Keratinocyte (primary cell): ENCODE results near the gene RFC5. TPM values are rescaled to one million over a fixed set of nuclear protein-coding genes. Genes with fewer than 3 reads are reported as not detected.

Source experiments
- DNase-seq: peaks from one replicate; pipeline ENCODE4 v3.0.0-alpha.2; 2011; ENCODE audit warnings: low read depth, missing footprints, low spot score
- FAIRE-seq: peaks from 2 replicates; lab custom pipeline; 2011; peaks lifted over from hg19 to GRCh38; lab: Jason Lieb, UNC
- H2AFZ ChIP-seq: 2 replicates; pipeline ENCODE4 v1.6.0; 2012; ENCODE audit warnings: low read length, control low read depth, inconsistent platforms; ENCODE audit not compliant: control insufficient read depth
- H3K27ac ChIP-seq: 2 replicates; pipeline ENCODE4 v1.5.1; 2011; ENCODE audit warnings: low read length; ENCODE audit not compliant: control insufficient read depth, insufficient read depth
- H3K27me3 ChIP-seq: 3 replicates; pipeline ENCODE4 v1.6.0; 2011; ENCODE audit warnings: low read length; ENCODE audit not compliant: control insufficient read depth, insufficient read depth; ENCODE audit errors: extremely low read depth
- H3K36me3 ChIP-seq, 2 experiments: 2 replicates in 1 of 2; 3 replicates in 1 of 2; pipeline ENCODE4 v1.5.1; 2011; ENCODE audit warnings: low read length in 2 of 2, mild to moderate bottlenecking in 1 of 2; ENCODE audit not compliant: control insufficient read depth in 2 of 2, insufficient read depth in 2 of 2; ENCODE audit errors: extremely low read depth in 1 of 2
- H3K4me1 ChIP-seq: 3 replicates; pipeline ENCODE4 v1.5.1; 2011; ENCODE audit warnings: low read length; ENCODE audit not compliant: control insufficient read depth, insufficient read depth; ENCODE audit errors: extremely low read depth
- H3K4me2 ChIP-seq: 3 replicates; pipeline ENCODE4 v1.6.0; 2011; ENCODE audit warnings: low read depth, low read length; ENCODE audit not compliant: control insufficient read depth, insufficient read depth; ENCODE audit errors: extremely low read depth
- H3K4me3 ChIP-seq, 3 experiments: fragments of 200-600 bp in 1 of 3; sonication (generic) in 1 of 3; 2 replicates in 2 of 3; 3 replicates in 1 of 3; pipeline ENCODE4 v1.5.1; 2011 to 2016; ENCODE audit warnings: low read length in 3 of 3, mild to moderate bottlenecking in 3 of 3, control low read depth in 2 of 3, inconsistent platforms in 1 of 3, low read depth in 1 of 3, mixed read lengths in 1 of 3, mixed run types in 1 of 3, moderate library complexity in 1 of 3; ENCODE audit not compliant: control insufficient read depth in 2 of 3, insufficient read depth in 2 of 3; ENCODE audit errors: extremely low read depth in 1 of 3
- H3K79me2 ChIP-seq: 2 replicates; pipeline ENCODE4 v1.6.0; 2012; ENCODE audit warnings: low read length; ENCODE audit not compliant: control insufficient read depth, insufficient read depth
- H3K9ac ChIP-seq: 3 replicates; pipeline ENCODE4 v1.6.0; 2011; ENCODE audit warnings: low read length; ENCODE audit not compliant: control insufficient read depth, insufficient read depth; ENCODE audit errors: extremely low read depth
- H3K9me1 ChIP-seq: 3 replicates; pipeline ENCODE4 v1.6.0; 2011; ENCODE audit warnings: low read length; ENCODE audit not compliant: control insufficient read depth, insufficient read depth; ENCODE audit errors: extremely low read depth
- H3K9me3 ChIP-seq: 2 replicates; pipeline ENCODE4 v1.5.1; 2012; ENCODE audit warnings: low read depth, low read length; ENCODE audit not compliant: control insufficient read depth
- H4K20me1 ChIP-seq: 3 replicates; pipeline ENCODE4 v1.6.0; 2011; ENCODE audit warnings: low read length; ENCODE audit not compliant: control insufficient read depth, insufficient read depth; ENCODE audit errors: extremely low read depth
- CTCF ChIP-seq, 3 experiments: IDR thresholded peaks in 1 of 3; conservative IDR thresholded peaks in 1 of 3; optimal IDR thresholded peaks in 1 of 3; 2 replicates in 2 of 3; 3 replicates in 1 of 3; pipeline versions ENCODE3 to v1.5.1; 2011; ENCODE audit warnings: low read length in 3 of 3, mild to moderate bottlenecking in 3 of 3, moderate library complexity in 2 of 3, control low read depth in 1 of 3, inconsistent platforms in 1 of 3; ENCODE audit not compliant: insufficient read depth in 2 of 3; ENCODE audit errors: extremely low read depth in 1 of 3
- EZH2 ChIP-seq: IDR thresholded peaks from one replicate; pipeline ENCODE4 v1.6.1; 2012; ENCODE audit warnings: inconsistent platforms, mild to moderate bottlenecking, low read length, moderate library complexity
- dilution Hi-C: fragments of 300-500 bp; cut with MboI; formaldehyde crosslinking; loops from one replicate; pipeline ENCODE4 v1.7.0; 2020; ENCODE audit warnings: low sequenced_read_pairs; ENCODE audit not compliant: extremely low pct_ligation_motif_present
- polyA plus RNA-seq, 5 experiments: library from polyadenylated mRNA; depleted of rRNA in 3 of 5; stranded (reverse) in 3 of 5; stranded (forward) in 1 of 5; unstranded in 1 of 5; fragments of >200 nt; gene quantifications; 1 replicate in 1 of 5; 2 replicates in 3 of 5; 3 replicates in 1 of 5; pipeline versions ENCODE4 v1.2.1 to v1.2.3, GENCODE V29; 2011 to 2012; ENCODE audit warnings: missing spikeins in 2 of 5, low read depth in 1 of 5, low replicate concordance in 1 of 5

Gene RFC5
- polyA plus RNA-seq, 1 donor (not counting 4 experiments of a cell fraction or from before 2014, with no cell fraction given), result 24.0 TPM

- Histone ChIP-seq H2AFZ (no peak overlapping the region), H3K27me3 (no peaks in the 10 kb centered on the region), H3K9me3 (no peaks in the 10 kb centered on the region), H3K9ac (no peak overlapping the region), H4K20me1 (no peaks in the 10 kb centered on the region), H3K4me1 (no peaks in the 10 kb centered on the region), H3K79me2 (no peaks in the 10 kb centered on the region), H3K4me3 (no peak overlapping the region), H3K4me2 (no peak overlapping the region), H3K27ac (no peak overlapping the region), H3K36me3 (peaks cover 36 to 39% of the 10 kb centered on the region in 2 experiments), H3K9me1 (no peaks in the 10 kb centered on the region)
- no peak for FAIRE-seq
- dilution Hi-C loops, result no loop called here
- no peak for DNase-seq
- TF ChIP-seq CTCF (optimal IDR thresholded peaks at IDR 0.05 in 1 of 3, IDR thresholded peaks at IDR 0.05 in 1 of 3, conservative IDR thresholded peaks at IDR 0.05 in 1 of 3; ENCODE audit: extremely low read depth in 1 of 3, insufficient read depth in 2 of 3, low read length in 3 of 3), result peak; percentile 21 to 65 (median 55)
- no peak for TF ChIP-seq EZH2
Measured at GRCh38 chr12:118034429-118035189, 18.1 kb downstream of the RFC5 start.

GRCh38 chr12:118035190-118036041 lies 18.9 kb downstream of the RFC5 start:
- Histone ChIP-seq H3K9ac (no peak overlapping the region), H3K9me3 (no peaks in the 10 kb centered on the region), H2AFZ (no peak overlapping the region), H3K79me2 (no peaks in the 10 kb centered on the region), H3K4me2 (no peak overlapping the region), H3K4me3 (no peak overlapping the region), H4K20me1 (no peaks in the 10 kb centered on the region), H3K36me3 (peaks cover 36 to 43% of the 10 kb centered on the region in 2 experiments), H3K4me1 (no peaks in the 10 kb centered on the region), H3K9me1 (no peaks in the 10 kb centered on the region), H3K27ac (no peak overlapping the region), H3K27me3 (no peaks in the 10 kb centered on the region)
- FAIRE-seq (no peak), DNase-seq (no peak)
- TF ChIP-seq CTCF (optimal IDR thresholded peaks at IDR 0.05 in 1 of 3, IDR thresholded peaks at IDR 0.05 in 1 of 3, conservative IDR thresholded peaks at IDR 0.05 in 1 of 3; ENCODE audit: extremely low read depth in 1 of 3, insufficient read depth in 2 of 3, low read length in 3 of 3), result no peak
- no peak for TF ChIP-seq EZH2
- dilution Hi-C loops, result no loop called here
